Right atrium auricular region (tissue), 2 donors: ENCODE results near the gene PPP4R1. TPM values are rescaled to one million over a fixed set of nuclear protein-coding genes. Genes with fewer than 3 reads are reported as not detected.

ENCODE experiments used
- DNase-seq: peaks from one replicate; pipeline ENCODE4 v3.0.0-alpha.2; 2019; ENCODE audit warnings: low spot score
- H3K27ac ChIP-seq, 2 donors: fragments of 200-600 bp; sonication (generic); 1 replicate in 1 of 2; 2 replicates in 1 of 2; pipeline ENCODE4 v1.5.1; 2016 to 2019
- H3K27me3 ChIP-seq, 2 donors: fragments of 200-600 bp; sonication (generic); one replicate each; pipeline versions ENCODE4 v1.5.1 to v1.6.0; 2017 to 2019
- H3K36me3 ChIP-seq: fragments of 200-600 bp; sonication (generic); one replicate; pipeline ENCODE4 v1.5.1; 2016
- H3K4me1 ChIP-seq, 2 donors: fragments of 200-600 bp; sonication (generic); one replicate each; pipeline versions ENCODE4 v1.5.1 to v1.6.0; 2017 to 2019
- H3K4me3 ChIP-seq, 2 donors: fragments of 200-600 bp; sonication (generic); 1 replicate in 1 of 2; 2 replicates in 1 of 2; pipeline ENCODE4 v1.5.1; 2017 to 2019; ENCODE audit warnings: mild to moderate bottlenecking in 1 of 2, moderate library complexity in 1 of 2
- H3K9me3 ChIP-seq, 2 donors: fragments of 200-600 bp; sonication (generic); one replicate each; pipeline ENCODE4 v1.5.1; 2019
- total RNA-seq, 2 donors: library from RNA; depleted of rRNA; stranded (reverse); fragments of >200 nt; gene quantifications; one replicate each; pipeline ENCODE4 v1.1.0, GENCODE V29; 2016
- TF ChIP-seq, protein P1 (sequence below), 2 donors: fragments of 200-600 bp; sonication (generic); IDR thresholded peaks; one replicate each; pipeline ENCODE4 v1.5.1; 2019; ENCODE audit warnings: antibody characterized with exemption in 2 of 2

Gene PPP4R1
- total RNA-seq, 2 donors from 2014 or later, result 38.9 to 51.4 TPM

DNA sequence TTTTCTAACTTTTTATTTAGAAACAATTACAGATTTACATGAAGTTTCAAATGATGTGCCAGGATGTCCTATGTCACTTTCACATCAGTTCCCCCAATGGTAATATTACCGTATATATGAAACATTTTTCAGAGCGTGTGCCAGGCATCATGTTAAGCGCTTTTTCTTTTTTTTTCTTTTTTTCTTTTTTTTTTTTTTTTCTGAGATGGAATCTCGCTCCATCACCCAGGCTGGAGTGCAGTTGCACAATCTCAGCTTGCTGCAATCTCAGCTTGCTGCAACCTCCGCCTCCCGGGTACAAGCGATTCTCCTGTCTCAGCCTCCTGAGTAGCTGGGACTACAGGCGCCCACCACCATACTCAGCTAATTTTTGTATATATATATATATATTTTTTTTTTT, 5.6 kb upstream of the PPP4R1 start:
- Histone ChIP-seq H3K27ac (no peak overlapping the region), H3K9me3 (no peaks in the 10 kb centered on the region), H3K4me3 (no peak overlapping the region), H3K4me1 (peaks cover 0 to 6% of the 10 kb centered on the region in 2 donors), H3K36me3 (no peaks in the 10 kb centered on the region), H3K27me3 (no peaks in the 10 kb centered on the region)
- no peak for DNase-seq
- TF ChIP-seq, protein P1, sequence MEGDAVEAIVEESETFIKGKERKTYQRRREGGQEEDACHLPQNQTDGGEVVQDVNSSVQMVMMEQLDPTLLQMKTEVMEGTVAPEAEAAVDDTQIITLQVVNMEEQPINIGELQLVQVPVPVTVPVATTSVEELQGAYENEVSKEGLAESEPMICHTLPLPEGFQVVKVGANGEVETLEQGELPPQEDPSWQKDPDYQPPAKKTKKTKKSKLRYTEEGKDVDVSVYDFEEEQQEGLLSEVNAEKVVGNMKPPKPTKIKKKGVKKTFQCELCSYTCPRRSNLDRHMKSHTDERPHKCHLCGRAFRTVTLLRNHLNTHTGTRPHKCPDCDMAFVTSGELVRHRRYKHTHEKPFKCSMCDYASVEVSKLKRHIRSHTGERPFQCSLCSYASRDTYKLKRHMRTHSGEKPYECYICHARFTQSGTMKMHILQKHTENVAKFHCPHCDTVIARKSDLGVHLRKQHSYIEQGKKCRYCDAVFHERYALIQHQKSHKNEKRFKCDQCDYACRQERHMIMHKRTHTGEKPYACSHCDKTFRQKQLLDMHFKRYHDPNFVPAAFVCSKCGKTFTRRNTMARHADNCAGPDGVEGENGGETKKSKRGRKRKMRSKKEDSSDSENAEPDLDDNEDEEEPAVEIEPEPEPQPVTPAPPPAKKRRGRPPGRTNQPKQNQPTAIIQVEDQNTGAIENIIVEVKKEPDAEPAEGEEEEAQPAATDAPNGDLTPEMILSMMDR (IDR thresholded peaks at IDR 0.05), result no peak

DNA sequence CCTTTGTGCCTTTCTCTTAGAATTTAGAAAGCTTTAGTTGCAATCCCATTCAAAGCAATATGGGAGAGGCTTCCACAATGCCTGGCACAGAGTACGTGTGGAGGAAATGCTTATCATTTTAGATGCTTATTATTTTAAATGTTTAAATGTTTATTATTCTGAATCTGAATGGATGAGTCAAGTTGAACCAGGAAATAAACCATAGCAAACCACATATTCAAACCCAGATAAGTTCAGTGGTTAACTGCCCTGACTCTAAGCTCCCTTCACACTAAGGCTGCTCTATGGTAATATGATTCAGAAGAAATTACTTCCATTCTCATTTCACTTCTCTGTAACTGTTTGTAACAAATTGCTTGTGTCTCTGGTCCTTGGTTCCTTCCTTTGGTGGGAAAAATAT, 5.2 kb upstream of the PPP4R1 start:
- Histone ChIP-seq H3K27me3 (no peaks in the 10 kb centered on the region), H3K9me3 (no peaks in the 10 kb centered on the region), H3K4me3 (no peak overlapping the region), H3K27ac (no peak overlapping the region), H3K36me3 (no peaks in the 10 kb centered on the region), H3K4me1 (peaks cover 0 to 6% of the 10 kb centered on the region in 2 donors)
- no peak for DNase-seq
- TF ChIP-seq, protein P1 (IDR thresholded peaks at IDR 0.05), result no peak

DNA sequence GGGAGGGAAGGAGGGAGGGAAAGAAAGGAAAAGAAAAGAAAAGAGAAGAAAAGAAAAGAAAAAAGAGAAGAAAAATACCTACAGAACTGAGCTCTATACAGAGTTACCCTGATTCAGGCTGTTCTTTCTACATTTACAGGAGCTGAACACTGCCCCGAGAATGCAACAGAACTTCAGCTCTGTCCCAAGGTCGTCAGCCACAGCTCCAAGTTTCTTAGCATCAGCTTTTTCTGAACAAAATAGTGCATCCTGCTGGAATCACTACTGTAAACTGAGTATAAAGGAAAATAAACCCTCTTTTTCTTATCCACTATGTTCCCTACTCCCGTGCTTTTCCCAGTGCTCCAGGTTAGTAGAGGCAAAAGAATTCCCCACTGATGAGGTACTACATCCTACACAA, 4.7 kb upstream of the PPP4R1 start:
- TF ChIP-seq, protein P1 (IDR thresholded peaks at IDR 0.05), result no peak
- Histone ChIP-seq H3K4me1 (peaks cover 0 to 6% of the 10 kb centered on the region in 2 donors), H3K27ac (peak overlapping the region in 1 of 2 donors; percentile 18), H3K4me3 (no peak overlapping the region), H3K9me3 (no peaks in the 10 kb centered on the region), H3K36me3 (no peaks in the 10 kb centered on the region), H3K27me3 (no peaks in the 10 kb centered on the region)
- no peak for DNase-seq

DNA sequence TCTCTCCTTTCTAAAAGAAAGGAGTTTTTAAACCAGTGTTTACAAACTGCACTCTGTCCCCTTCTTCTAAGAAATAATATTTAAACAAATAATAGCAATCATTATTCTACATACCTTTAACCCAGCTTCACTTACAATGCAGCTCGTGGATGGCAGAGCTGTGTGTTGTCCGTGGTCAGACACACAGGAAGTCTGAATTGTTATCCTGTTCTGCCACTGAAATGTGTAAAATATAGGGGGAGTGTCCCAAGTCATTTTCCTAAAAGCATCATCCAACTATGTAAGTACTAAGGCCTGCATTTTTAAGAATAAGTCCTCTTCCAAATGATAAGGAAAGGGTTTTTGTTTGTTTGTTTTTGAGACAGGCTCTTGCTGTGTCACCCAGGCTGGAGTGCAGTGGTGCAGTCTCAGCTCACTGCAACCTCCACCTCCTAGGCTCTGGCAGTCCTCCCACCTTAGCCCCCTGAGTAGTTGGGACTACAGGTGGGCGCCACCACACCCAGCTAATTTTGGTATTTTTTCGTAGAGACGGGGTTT, 2.7 kb upstream of the PPP4R1 start:
- DNase-seq, result no peak
- peaks cover 0 to 18% of the 10 kb centered on the region in 2 donors for H3K4me1 ChIP-seq
- TF ChIP-seq, protein P1 (IDR thresholded peaks at IDR 0.05), result no peak
- no peaks in the 10 kb centered on the region for H3K27me3 ChIP-seq
- no peak overlapping the region for H3K27ac ChIP-seq
- H3K4me3 ChIP-seq, result no peak overlapping the region
- no peaks in the 10 kb centered on the region for H3K36me3 ChIP-seq
- H3K9me3 ChIP-seq, result no peaks in the 10 kb centered on the region

DNA sequence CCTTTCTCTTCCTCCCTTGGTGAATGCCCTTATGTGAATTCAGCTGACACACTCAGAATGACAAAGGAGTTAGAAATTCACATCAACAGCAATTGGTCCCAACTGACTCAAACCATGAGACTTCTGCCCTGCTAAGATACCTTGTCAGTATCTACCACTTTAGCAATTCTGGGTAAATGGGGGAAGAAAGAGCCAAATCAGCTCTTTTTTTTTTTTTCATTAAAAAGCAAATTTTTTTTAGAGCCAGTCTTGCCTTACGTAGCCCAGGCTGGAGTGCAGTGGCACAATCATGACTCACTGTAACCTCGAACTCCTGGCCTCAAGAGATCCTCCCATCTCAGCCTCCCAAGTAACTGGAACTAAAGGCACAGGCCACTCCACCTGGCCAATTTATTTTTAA, 1.7 kb upstream of the PPP4R1 start:
- no peak for DNase-seq
- no peaks in the 10 kb centered on the region for H3K9me3 ChIP-seq
- H3K4me1 ChIP-seq, result peaks cover 0 to 20% of the 10 kb centered on the region in 2 donors
- H3K4me3 ChIP-seq, result no peak overlapping the region
- H3K27me3 ChIP-seq, result no peaks in the 10 kb centered on the region
- peaks cover 3% of the 10 kb centered on the region for H3K36me3 ChIP-seq
- TF ChIP-seq, protein P1 (IDR thresholded peaks at IDR 0.05), result no peak
- no peak overlapping the region for H3K27ac ChIP-seq

DNA sequence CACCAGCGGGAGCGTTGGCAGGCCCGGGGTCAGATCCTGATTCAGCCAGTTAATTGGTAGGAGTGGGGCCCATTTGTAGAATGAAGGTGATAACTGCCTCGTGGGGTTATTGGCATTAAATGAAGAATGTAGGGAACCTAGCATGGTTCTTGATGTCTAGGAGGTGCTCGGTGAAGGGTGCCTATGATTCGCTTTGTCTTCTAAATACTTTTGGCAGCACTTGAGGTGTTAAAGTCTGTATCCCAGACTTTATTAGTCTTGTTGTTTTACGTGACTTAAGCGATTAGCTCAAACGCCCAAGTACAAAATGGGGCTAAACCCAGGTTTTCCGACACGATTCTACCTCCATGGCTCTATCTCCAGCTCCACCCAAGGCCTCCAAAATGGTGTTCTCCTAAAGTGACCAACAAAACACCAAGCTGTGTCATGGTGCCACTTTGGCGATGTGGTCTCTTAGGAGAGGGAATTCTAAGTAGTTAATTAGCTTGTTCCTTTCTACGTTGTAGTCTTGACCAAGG, 980 bp upstream of the PPP4R1 start:
- TF ChIP-seq, protein P1 (IDR thresholded peaks at IDR 0.05), result no peak
- no peaks in the 10 kb centered on the region for H3K9me3 ChIP-seq
- DNase-seq, result no peak

More for the DNA sequence above, 980 bp upstream of the PPP4R1 start:
- peak overlapping the region; percentile 57 to 89 for H3K4me3 ChIP-seq
- H3K4me1 ChIP-seq, result peaks cover 0 to 20% of the 10 kb centered on the region in 2 donors
- peaks cover 6% of the 10 kb centered on the region for H3K36me3 ChIP-seq
- H3K27ac ChIP-seq, result peak overlapping the region; percentile 95
- H3K27me3 ChIP-seq, result no peaks in the 10 kb centered on the region
